Measurements from ENCODE around the gene CACNA2D2.

Gene CACNA2D2

GRCh38 chr3:50345008-50345407 lies 158.4 kb downstream of the CACNA2D2 start:
- no peak for DNase-seq (ENCODE audit: low spot score)

GRCh38 chr3:50342813-50343633 lies 160.4 kb downstream of the CACNA2D2 start:
- no peak for DNase-seq (ENCODE audit: low spot score)

DNA sequence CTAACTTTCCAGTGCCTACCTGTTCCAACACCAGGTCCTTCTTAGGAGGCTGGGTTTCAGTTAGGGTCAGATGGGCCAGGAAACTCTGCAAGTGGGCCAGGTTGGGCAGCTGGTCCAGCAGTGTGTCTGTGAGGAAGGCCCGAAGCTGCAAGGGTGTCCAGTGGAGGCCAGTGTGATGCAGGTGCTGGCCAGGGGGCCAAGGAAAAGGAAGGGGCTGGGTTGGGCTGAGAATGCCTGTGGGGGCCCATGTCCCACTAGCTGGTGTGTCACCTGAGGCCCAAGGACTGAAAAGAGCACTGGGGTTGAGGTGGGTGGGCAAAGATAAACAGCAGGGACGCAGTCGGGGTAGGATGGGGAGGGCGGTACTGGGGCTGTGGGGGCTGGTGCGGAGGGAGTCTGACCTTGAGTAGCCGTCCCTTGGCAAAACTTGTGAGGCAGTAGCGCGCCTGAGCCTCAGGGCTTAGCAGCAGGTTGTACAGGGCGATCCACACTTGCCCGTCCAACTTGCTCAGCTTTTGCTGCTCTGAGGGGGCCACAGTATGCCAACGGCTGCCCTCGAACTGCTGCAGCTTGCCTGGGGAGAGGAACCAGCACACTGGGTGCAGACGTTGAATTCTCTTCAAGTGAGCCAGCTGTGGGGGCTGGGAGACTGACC lies 161.3 kb downstream of the CACNA2D2 start:
- no peak for DNase-seq (ENCODE audit: low spot score)

- DNase-seq (ENCODE audit: low spot score), result no peak
These were observed 161.9 kb downstream of the CACNA2D2 start for GRCh38 chr3:50341537-50341936.

- DNase-seq (ENCODE audit: low spot score), result no peak
These were observed 162.7 kb downstream of the CACNA2D2 start, which contains the start of gene RASSF1 for GRCh38 chr3:50340448-50341329. Gene RASSF1 (minus strand): TSS chr3:50340836. CDS start chr3:50340805, 31 bp downstream.

GRCh38 chr3:50340147-50340447 lies 163.3 kb downstream of the CACNA2D2 start:
- no peak for DNase-seq (ENCODE audit: low spot score)

GRCh38 chr3:50339485-50340146 lies 163.8 kb downstream of the CACNA2D2 start:
- DNase-seq (ENCODE audit: low spot score), result no peak

DNA sequence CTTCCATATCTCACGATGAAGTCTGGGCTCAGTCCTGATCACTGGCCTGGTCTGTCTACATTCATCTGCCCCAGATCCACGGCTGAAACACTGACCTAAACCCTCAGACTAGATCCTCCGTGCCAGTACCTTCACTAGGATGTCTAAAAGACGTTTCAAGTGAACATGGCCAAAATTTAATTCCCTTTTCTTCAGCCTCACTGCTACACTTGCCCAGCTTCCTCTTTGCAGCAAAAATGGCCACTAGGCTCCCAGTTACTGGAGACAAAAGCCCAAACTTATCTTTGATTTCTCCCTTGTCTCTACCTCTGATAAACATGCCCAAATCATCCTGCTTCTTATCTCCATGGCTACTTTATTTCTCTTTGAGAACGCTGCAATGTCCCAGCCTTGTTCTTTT lies 164.5 kb downstream of the CACNA2D2 start:
- DNase-seq (ENCODE audit: low spot score), result no peak

GRCh38 chr3:50337175-50337861 lies 166.1 kb downstream of the CACNA2D2 start:
- peak; percentile 99 for DNase-seq (ENCODE audit: low spot score)

- no peak for DNase-seq (ENCODE audit: low spot score)
These were observed 166.8 kb downstream of the CACNA2D2 start for GRCh38 chr3:50336452-50337174.

DNA sequence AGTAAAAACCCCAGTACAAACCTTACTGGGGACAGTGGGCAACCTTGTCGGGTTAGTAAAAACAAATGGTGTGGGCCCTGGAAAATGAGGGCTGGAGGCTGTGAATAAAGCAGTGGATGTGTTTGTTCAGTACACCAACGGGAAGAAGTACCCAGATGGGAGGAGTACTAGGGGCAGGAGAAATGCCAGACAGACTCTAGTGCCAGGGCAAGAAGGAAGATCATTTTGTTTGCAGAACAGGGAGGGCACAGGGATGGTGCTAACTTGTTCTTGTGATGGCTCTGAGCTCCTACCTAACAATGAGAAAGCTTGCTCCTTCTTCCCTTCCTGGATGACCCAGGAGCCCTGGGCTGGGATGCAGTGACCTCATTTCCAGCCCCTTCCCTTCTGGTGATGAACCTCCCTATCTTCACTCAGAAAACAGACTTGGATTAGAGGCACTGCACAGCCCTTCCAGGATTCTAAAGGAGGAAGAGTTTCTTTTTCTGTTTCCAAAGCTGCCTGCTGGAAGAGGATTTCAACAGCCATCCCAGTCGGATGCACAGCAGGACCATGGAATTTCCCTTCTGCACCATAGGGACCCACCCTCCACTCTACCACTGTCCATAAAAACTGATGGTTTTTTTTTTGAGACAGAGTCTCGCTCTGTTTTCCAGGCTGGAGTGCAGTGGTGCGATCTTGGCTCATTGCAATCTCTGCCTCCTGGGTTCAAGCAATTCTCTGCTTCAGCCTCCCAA lies 168.9 kb downstream of the CACNA2D2 start:
- DNase-seq (ENCODE audit: low spot score), result no peak

- DNase-seq (ENCODE audit: low spot score), result no peak
These were observed 169.6 kb downstream of the CACNA2D2 start for GRCh38 chr3:50333744-50334328.

DNA sequence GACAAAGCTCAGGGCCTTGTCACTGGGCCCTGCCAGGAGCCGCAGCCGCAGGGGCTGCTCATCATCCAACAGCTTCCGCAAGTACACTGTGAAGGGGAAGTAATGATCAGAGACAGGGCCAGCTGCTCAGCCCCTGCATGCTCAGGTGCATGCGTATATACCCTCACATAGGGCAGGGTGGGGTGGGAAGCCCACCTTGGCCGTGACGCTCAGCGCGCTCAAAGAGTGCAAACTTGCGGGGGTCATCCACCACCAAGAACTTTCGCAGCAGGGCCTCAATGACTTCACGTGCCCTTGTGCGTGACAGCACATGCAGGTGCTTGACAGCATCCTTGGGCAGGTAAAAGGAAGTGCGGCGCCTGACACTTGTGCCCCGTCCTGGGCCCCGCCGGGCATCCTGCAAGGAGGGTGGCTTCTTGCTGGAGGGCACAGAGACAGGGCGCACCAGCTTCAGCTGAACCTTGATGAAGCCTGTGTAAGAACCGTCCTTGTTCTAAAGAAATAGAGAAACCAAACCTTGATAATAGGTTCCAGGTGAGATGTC lies 172.0 kb downstream of the CACNA2D2 start:
- no peak for DNase-seq (ENCODE audit: low spot score)

DNA sequence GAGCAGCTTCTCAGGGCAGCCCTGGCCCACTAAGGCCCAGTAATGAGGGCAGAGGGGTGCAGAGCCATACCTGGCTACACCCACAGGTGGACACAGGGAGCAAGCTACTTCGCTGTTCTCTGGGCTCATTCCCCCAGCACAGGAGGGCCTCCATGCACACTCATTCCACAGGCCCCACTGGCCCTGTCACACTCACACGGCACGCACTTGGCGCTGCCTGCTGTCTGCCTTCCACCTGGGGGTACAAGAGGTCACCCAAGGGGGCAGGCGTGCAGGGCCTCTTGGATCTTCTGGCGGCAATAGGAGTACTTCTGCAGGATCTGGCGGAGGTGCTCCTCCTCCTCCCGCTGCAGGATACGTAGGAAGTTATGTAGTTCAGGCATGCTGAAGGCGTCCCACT lies 173.1 kb downstream of the CACNA2D2 start:
- no peak for DNase-seq (ENCODE audit: low spot score)

GRCh38 chr3:50327943-50328691 lies 175.3 kb downstream of the CACNA2D2 start, which contains the start of gene TUSC2:
Gene TUSC2 (minus strand): TSS chr3:50328223. CDS start chr3:50328099, 124 bp downstream.
- DNase-seq (ENCODE audit: low spot score), result peak; percentile 97

GRCh38 chr3:50327129-50327528 lies 176.3 kb downstream of the CACNA2D2 start:
- no peak for DNase-seq (ENCODE audit: low spot score)

GRCh38 chr3:50326182-50326541 lies 177.3 kb downstream of the CACNA2D2 start:
- DNase-seq (ENCODE audit: low spot score), result no peak

- DNase-seq (ENCODE audit: low spot score), result no peak
These were observed 177.8 kb downstream of the CACNA2D2 start for GRCh38 chr3:50325497-50326181.

Measured in HuH-7.5 (cell line).